HCT116 (cell line): ENCODE results near the gene MAPRE2. TPM values are rescaled to one million over a fixed set of nuclear protein-coding genes. Genes with fewer than 3 reads are reported as not detected.
"Not testable (repeated sequence)": the region's sequence is repeated elsewhere in the genome, so short reads cannot be mapped to it uniquely, and the experiment has no call there.

Experiments used
- ATAC-seq: fragments of 200-7000 bp; cut with Tn5 transposase; 2 replicates; pipeline ENCODE4 v1.9.1; 2020; ENCODE audit warnings: mild to moderate bottlenecking, moderate library complexity
- BruUV-seq: library from RNA; stranded (reverse); fragments of 400-500 nt; replicated peaks from 2 replicates; lab custom pipeline; 2021; lab: Mats Ljungman, UMichigan
- CTCF ChIA-PET: fragments of 300-600 bp; sonication (Branson Sonifier 250); formaldehyde crosslinking; loops from one replicate; lab custom pipeline; 2021; ENCODE audit warnings: antibody characterized with exemption; lab: Charles Lee
- POLR2A ChIA-PET: fragments of 300-600, 350-600 bp; sonication (Branson Sonifier 250); formaldehyde crosslinking; loops from one replicate; lab custom pipeline; 2021; ENCODE audit warnings: antibody characterized with exemption; lab: Charles Lee
- RAD21 ChIA-PET, 2 experiments: fragments of 300-600 bp; sonication (Branson Sonifier 250); formaldehyde crosslinking; loops; one replicate each; lab custom pipeline; 2023; ENCODE audit warnings: low total read pairs in 2 of 2; ENCODE audit not compliant: uncharacterized antibody in 2 of 2, unreplicated experiment in 2 of 2, low non-redundant PET in 1 of 2; lab: Charles Lee
- DNase-seq: peaks from one replicate; pipeline ENCODE4 v3.0.0-alpha.2; 2010; ENCODE audit warnings: low read depth, low spot score
- H2AFZ ChIP-seq: fragments of 200-600 bp; shearing (Covaris generic), sonication (generic); 2 replicates; pipeline ENCODE4 v1.6.1; 2017; ENCODE audit warnings: low read depth, mixed run types, mixed read lengths, antibody characterized with exemption, low read length; ENCODE audit not compliant: poor library complexity, severe bottlenecking
- H3K27ac ChIP-seq: 2 replicates; pipeline ENCODE4 v1.5.1; 2012; ENCODE audit warnings: low read depth, low read length
- H3K27me3 ChIP-seq: fragments of 200-600 bp; sonication (generic); 2 replicates; pipeline ENCODE4 v1.6.1; 2016; ENCODE audit warnings: mixed run types, low read length, mixed read lengths; ENCODE audit not compliant: insufficient read depth
- H3K36me3 ChIP-seq, 2 experiments: fragments of 200-500 bp in 1 of 2; fragments of 200-600 bp in 1 of 2; sonication (Bioruptor generic) in 1 of 2; sonication (generic) in 1 of 2; 2 replicates each; pipeline versions ENCODE4 v1.5.1 to v1.6.1; 2014 to 2016; ENCODE audit warnings: low read length in 2 of 2, inconsistent platforms in 1 of 2, mixed read lengths in 1 of 2, mixed run types in 1 of 2; ENCODE audit not compliant: insufficient read depth in 2 of 2, control insufficient read depth in 1 of 2
- H3K4me1 ChIP-seq, 2 experiments: fragments of 200-600 bp in 1 of 2; sonication (generic) in 1 of 2; 2 replicates each; pipeline versions ENCODE4 v1.5.1 to v1.6.1; 2012 to 2017; ENCODE audit warnings: low read length in 2 of 2, inconsistent platforms in 1 of 2, mild to moderate bottlenecking in 1 of 2, mixed read lengths in 1 of 2, mixed run types in 1 of 2, moderate library complexity in 1 of 2; ENCODE audit not compliant: insufficient read depth in 2 of 2, control insufficient read depth in 1 of 2
- H3K4me2 ChIP-seq: fragments of 200-600 bp; sonication (generic); 2 replicates; pipeline ENCODE4 v1.6.1; 2017; ENCODE audit warnings: mixed run types, low read length, mixed read lengths
- H3K4me3 ChIP-seq, 2 experiments: fragments of 200-600 bp in 1 of 2; sonication (generic) in 1 of 2; replicated peaks in 1 of 2; 2 replicates each; pipeline ENCODE4 v1.5.1; 2011 to 2016; ENCODE audit warnings: low read length in 2 of 2, control low read depth in 1 of 2, low read depth in 1 of 2, mild to moderate bottlenecking in 1 of 2, mixed read lengths in 1 of 2, mixed run types in 1 of 2
- H3K79me2 ChIP-seq: fragments of 200-600 bp; sonication (generic); 2 replicates; pipeline ENCODE4 v1.6.1; 2017; ENCODE audit warnings: mild to moderate bottlenecking, mixed run types, low read length, moderate library complexity, mixed read lengths; ENCODE audit not compliant: insufficient read depth
- H3K9ac ChIP-seq: fragments of 200-600 bp; sonication (generic); 2 replicates; pipeline ENCODE4 v1.6.1; 2016; ENCODE audit warnings: low read length, mixed read lengths
- H3K9me2 ChIP-seq: fragments of 200-600 bp; sonication (generic), shearing (Covaris generic); 2 replicates; pipeline ENCODE4 v1.6.1; 2017; ENCODE audit warnings: mixed run types, mild to moderate bottlenecking, moderate library complexity; ENCODE audit not compliant: insufficient read depth
- H3K9me3 ChIP-seq, 2 experiments: fragments of 200-500 bp in 1 of 2; fragments of 200-600 bp in 1 of 2; sonication (Bioruptor generic) in 1 of 2; sonication (generic) in 1 of 2; 2 replicates each; pipeline ENCODE4 v1.6.1; 2014 to 2017; ENCODE audit warnings: low read length in 2 of 2, mixed read lengths in 2 of 2, inconsistent platforms in 1 of 2, low read depth in 1 of 2, mild to moderate bottlenecking in 1 of 2, mixed run types in 1 of 2, moderate library complexity in 1 of 2; ENCODE audit not compliant: control insufficient read depth in 1 of 2, insufficient read depth in 1 of 2
- H4K20me1 ChIP-seq: fragments of 200-600 bp; sonication (generic), shearing (Covaris generic); 2 replicates; pipeline ENCODE4 v1.6.1; 2017; ENCODE audit warnings: mixed run types, mild to moderate bottlenecking, moderate library complexity; ENCODE audit not compliant: insufficient read depth
- CTCF ChIP-seq, 3 experiments: fragments of 200-600 bp in 1 of 3; sonication (generic) in 1 of 3; IDR thresholded peaks in 2 of 3; conservative IDR thresholded peaks in 1 of 3; 2 replicates each; pipeline ENCODE4 v1.5.1; 2012 to 2017; ENCODE audit warnings: low read depth in 2 of 3, low read length in 2 of 3, antibody characterized with exemption in 1 of 3, borderline replicate concordance in 1 of 3, control low read depth in 1 of 3, mild to moderate bottlenecking in 1 of 3, mixed read lengths in 1 of 3, mixed run types in 1 of 3, moderate library complexity in 1 of 3; ENCODE audit not compliant: insufficient read depth in 1 of 3
- FOSL1 ChIP-seq: IDR thresholded peaks from 2 replicates; pipeline ENCODE4 v1.6.1; 2012; ENCODE audit warnings: low read depth
- RAD21 ChIP-seq: IDR thresholded peaks from 2 replicates; pipeline ENCODE4 v1.6.1; 2012; ENCODE audit warnings: low read depth, mild to moderate bottlenecking
- ZBTB33 ChIP-seq: IDR thresholded peaks from 2 replicates; pipeline ENCODE4 v1.6.1; 2011; ENCODE audit warnings: mild to moderate bottlenecking, low read length, moderate library complexity; ENCODE audit not compliant: insufficient replicate concordance; ENCODE audit errors: extremely low read depth
- intact Hi-C: fragments of 100-400 bp; cut with micrococcal nuclease; formaldehyde crosslinking; loops from 2 replicates; pipeline ENCODE4 v1.10.0; 2022
- total RNA-seq: library from RNA; stranded (reverse); gene quantifications from one replicate; pipeline ENCODE4 v1.2.1, GENCODE V29; 2021; ENCODE audit not compliant: unreplicated experiment

Gene MAPRE2
- total RNA-seq, 1 experiment from 2014 or later: 17.2 TPM

- Histone ChIP-seq H3K36me3 (no peaks in the 10 kb centered on the region), H3K9ac (no peak overlapping the region), H3K4me3 (no peak overlapping the region), H4K20me1 (no peaks in the 10 kb centered on the region), H3K27me3 (no peaks in the 10 kb centered on the region), H3K27ac (no peak overlapping the region), H3K79me2 (no peaks in the 10 kb centered on the region), H3K4me1 (no peaks in the 10 kb centered on the region; a peak in 1 of 4 replicates), H2AFZ (no peak overlapping the region), H3K4me2 (no peak overlapping the region), H3K9me3 (no peaks in the 10 kb centered on the region), H3K9me2 (no peaks in the 10 kb centered on the region)
- TF ChIP-seq CTCF (IDR thresholded peaks at IDR 0.05 in 2 of 3, conservative IDR thresholded peaks at IDR 0.05 in 1 of 3; ENCODE audit: borderline replicate concordance in 1 of 3, insufficient read depth in 1 of 3, low read depth in 2 of 3, low read length in 2 of 3) (no peak), RAD21 (no peak), FOSL1 (no peak)
- DNase-seq: no peak
- intact Hi-C loops: no loop called here
- ChIA-PET CTCF (interaction anchor here (1.5 kb wide), 1 partner anchor 24 kb away, joined by 4 read pairs; no protein-coding TSS in a partner anchor), POLR2A (no interaction called here), RAD21 (no interaction called here)
- ATAC-seq: no peak
- BruUV-seq: no TSS peak
Observed at GRCh38 chr18:35167332-35167731, 126.1 kb downstream of the MAPRE2 start.

- no peaks in the 10 kb centered on the region for H3K36me3 ChIP-seq
- no peaks in the 10 kb centered on the region for H3K79me2 ChIP-seq
- ChIA-PET POLR2A (no interaction called here), RAD21 (no interaction called here), CTCF (no interaction called here)
- no peak for ATAC-seq
- TF ChIP-seq ZBTB33 (no peak), CTCF (IDR thresholded peaks at IDR 0.05 in 2 of 3, conservative IDR thresholded peaks at IDR 0.05 in 1 of 3; ENCODE audit: borderline replicate concordance in 1 of 3, insufficient read depth in 1 of 3, low read depth in 2 of 3, low read length in 2 of 3) (no peak)
- H3K9ac ChIP-seq: no peak overlapping the region
- no peaks in the 10 kb centered on the region for H4K20me1 ChIP-seq
- H3K27me3 ChIP-seq: no peaks in the 10 kb centered on the region
- H3K4me1 ChIP-seq: no peaks in the 10 kb centered on the region; a peak in 1 of 4 replicates
- no peaks in the 10 kb centered on the region for H3K9me2 ChIP-seq
- BruUV-seq: no TSS peak
- intact Hi-C loops: no loop called here
- no peak overlapping the region for H3K4me3 ChIP-seq
- no peak overlapping the region for H2AFZ ChIP-seq
- no peak for DNase-seq
- no peaks in the 10 kb centered on the region for H3K9me3 ChIP-seq
- H3K27ac ChIP-seq: no peak overlapping the region
- H3K4me2 ChIP-seq: no peak overlapping the region
Observed at GRCh38 chr18:35167857-35168256, 126.6 kb downstream of the MAPRE2 start.

GRCh38 chr18:35170323-35170722, 129.1 kb downstream of the MAPRE2 start:
- H3K9ac ChIP-seq, H3K9me3 ChIP-seq, H3K9me2 ChIP-seq, H3K27me3 ChIP-seq, H4K20me1 ChIP-seq, H2AFZ ChIP-seq, CTCF ChIA-PET, BruUV-seq, ATAC-seq, H3K27ac ChIP-seq, RAD21 ChIA-PET, POLR2A ChIA-PET, H3K4me3 ChIP-seq, DNase-seq, H3K4me2 ChIP-seq, H3K79me2 ChIP-seq, H3K36me3 ChIP-seq, H3K4me1 ChIP-seq: not testable (repeated sequence)
- intact Hi-C loops: loop anchor here (5.0 kb wide), 1 partner anchor 113 kb away; no protein-coding TSS in a partner anchor
